Lung (tissue), 12 donors: Measurements from ENCODE around the gene LSS. TPM values are rescaled to one million over a fixed set of nuclear protein-coding genes. Genes with fewer than 3 reads are reported as not detected.
"Not testable (repeated sequence)": the region's sequence is repeated elsewhere in the genome, so short reads cannot be mapped to it uniquely, and the experiment has no call there.

Experiments used
- ATAC-seq: fragments of 200-7000 bp; cut with Tn5 transposase; one replicate; pipeline ENCODE4 v1.9.1; 2020; ENCODE audit warnings: moderate number of reproducible peaks; ENCODE audit not compliant: insufficient read depth, low FRiP score
- DNase-seq, 3 donors: peaks; one replicate each; pipeline ENCODE4 v3.0.0-alpha.2; 2013 to 2017
- H3K27ac ChIP-seq, 2 donors: one replicate each; pipeline ENCODE4 v1.5.1; 2013; ENCODE audit warnings: mild to moderate bottlenecking in 2 of 2, moderate library complexity in 2 of 2, control low read depth in 1 of 2, inconsistent platforms in 1 of 2, low read depth in 1 of 2, low read length in 1 of 2
- H3K27me3 ChIP-seq, 3 donors: one replicate each; pipeline ENCODE4 v1.5.1; 2013; ENCODE audit warnings: low read length in 2 of 3; ENCODE audit not compliant: control insufficient read depth in 3 of 3, insufficient read depth in 3 of 3
- H3K36me3 ChIP-seq, 4 donors: one replicate each; pipeline ENCODE4 v1.5.1; 2013; ENCODE audit warnings: low read length in 4 of 4, mild to moderate bottlenecking in 1 of 4, moderate library complexity in 1 of 4; ENCODE audit not compliant: control insufficient read depth in 4 of 4, insufficient read depth in 4 of 4
- H3K4me1 ChIP-seq, 5 donors: one replicate each; pipeline ENCODE4 v1.5.1; 2013; ENCODE audit warnings: low read length in 5 of 5, mild to moderate bottlenecking in 2 of 5, moderate library complexity in 1 of 5; ENCODE audit not compliant: control insufficient read depth in 5 of 5, insufficient read depth in 5 of 5
- H3K4me3 ChIP-seq: one replicate; pipeline ENCODE4 v1.5.1; 2013; ENCODE audit warnings: mild to moderate bottlenecking, control low read depth, moderate library complexity
- H3K9ac ChIP-seq, 2 donors: one replicate each; pipeline ENCODE4 v1.5.1; 2013; ENCODE audit warnings: low read length in 2 of 2, control low read depth in 1 of 2; ENCODE audit not compliant: insufficient read depth in 1 of 2
- H3K9me3 ChIP-seq, 4 donors: one replicate each; pipeline ENCODE4 v1.5.1; 2013; ENCODE audit warnings: low read length in 3 of 4, mild to moderate bottlenecking in 1 of 4, moderate library complexity in 1 of 4; ENCODE audit not compliant: control insufficient read depth in 4 of 4, insufficient read depth in 3 of 4
- WGBS, 2 donors: extraction: QIAGEN DNeasy Blood & Tissue Kit; methylation state at CpG; one replicate each; pipeline ENCODE4 v1.1.7; 2013; 5-methylcytosine and 5-hydroxymethylcytosine counted together
- polyA plus RNA-seq, 2 donors: library from polyadenylated mRNA; stranded (reverse); fragments of 200-250 nt; gene quantifications; one replicate each; pipeline ENCODE4 v1.2.1, GENCODE V29; 2013
- total RNA-seq, 2 donors: library from RNA; depleted of rRNA in 1 of 2; stranded (reverse); fragments of >200 nt in 1 of 2; gene quantifications; one replicate each; pipeline ENCODE4 v1.2.1, GENCODE V29; 2014 to 2021
- TF ChIP-seq, protein P1 (sequence below): IDR thresholded peaks from 2 replicates; pipeline ENCODE4 v1.5.1; 2012; ENCODE audit warnings: mild to moderate bottlenecking; ENCODE audit errors: control extremely low read depth, extremely low read depth
- donor health status: control.
- donor health status: control.
- donor health status: Bipolar disorder and iron deficiency.
- donor health status: healthy.
- donor health status: DM: yes; HTN: yes; CAD: no.

LSS gene
- total and polyA plus RNA-seq, 4 donors: 54.6 to 152 (median 98.8) TPM

DNA sequence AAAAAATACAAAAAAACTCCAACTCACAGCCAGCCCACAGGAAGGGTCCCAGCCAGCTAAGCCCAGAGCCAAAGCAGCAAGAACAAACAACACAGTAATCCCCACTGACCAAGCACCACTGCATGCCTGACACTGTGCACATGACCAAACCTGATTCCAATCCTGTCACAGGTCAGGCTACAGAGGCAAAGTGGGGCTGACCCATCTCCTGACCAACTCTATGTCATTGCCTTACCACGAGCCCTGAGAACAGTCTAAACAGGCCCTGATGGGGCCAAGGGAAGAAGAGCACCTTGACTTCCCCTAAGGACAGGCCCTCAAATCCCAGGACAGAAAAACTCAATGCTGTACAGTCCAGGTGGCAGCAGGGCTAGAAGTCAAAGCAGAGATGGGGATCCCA, 2.4 kb downstream of the LSS start:
- DNase-seq (peak in 1 of 3 donors; percentile 9), ATAC-seq (no peak)
- TF ChIP-seq, protein P1, sequence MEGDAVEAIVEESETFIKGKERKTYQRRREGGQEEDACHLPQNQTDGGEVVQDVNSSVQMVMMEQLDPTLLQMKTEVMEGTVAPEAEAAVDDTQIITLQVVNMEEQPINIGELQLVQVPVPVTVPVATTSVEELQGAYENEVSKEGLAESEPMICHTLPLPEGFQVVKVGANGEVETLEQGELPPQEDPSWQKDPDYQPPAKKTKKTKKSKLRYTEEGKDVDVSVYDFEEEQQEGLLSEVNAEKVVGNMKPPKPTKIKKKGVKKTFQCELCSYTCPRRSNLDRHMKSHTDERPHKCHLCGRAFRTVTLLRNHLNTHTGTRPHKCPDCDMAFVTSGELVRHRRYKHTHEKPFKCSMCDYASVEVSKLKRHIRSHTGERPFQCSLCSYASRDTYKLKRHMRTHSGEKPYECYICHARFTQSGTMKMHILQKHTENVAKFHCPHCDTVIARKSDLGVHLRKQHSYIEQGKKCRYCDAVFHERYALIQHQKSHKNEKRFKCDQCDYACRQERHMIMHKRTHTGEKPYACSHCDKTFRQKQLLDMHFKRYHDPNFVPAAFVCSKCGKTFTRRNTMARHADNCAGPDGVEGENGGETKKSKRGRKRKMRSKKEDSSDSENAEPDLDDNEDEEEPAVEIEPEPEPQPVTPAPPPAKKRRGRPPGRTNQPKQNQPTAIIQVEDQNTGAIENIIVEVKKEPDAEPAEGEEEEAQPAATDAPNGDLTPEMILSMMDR: no peak
- peaks cover 0 to 2% (median 0%) of the 10 kb centered on the region in 4 donors for H3K9me3 ChIP-seq
- H3K27me3 ChIP-seq: no peaks in the 10 kb centered on the region
- H3K4me1 ChIP-seq: peaks cover 0 to 25% (median 9%) of the 10 kb centered on the region in 5 donors
- no peak overlapping the region for H3K4me3 ChIP-seq
- peak overlapping the region in 1 of 2 donors; percentile 73 for H3K27ac ChIP-seq
- H3K9ac ChIP-seq: no peak overlapping the region
- WGBS, 2 donors: 82 to 86% methylated on average over 1 of the region's 1 CpG
- H3K36me3 ChIP-seq: peaks cover 0 to 15% (median 0%) of the 10 kb centered on the region in 4 donors

DNA sequence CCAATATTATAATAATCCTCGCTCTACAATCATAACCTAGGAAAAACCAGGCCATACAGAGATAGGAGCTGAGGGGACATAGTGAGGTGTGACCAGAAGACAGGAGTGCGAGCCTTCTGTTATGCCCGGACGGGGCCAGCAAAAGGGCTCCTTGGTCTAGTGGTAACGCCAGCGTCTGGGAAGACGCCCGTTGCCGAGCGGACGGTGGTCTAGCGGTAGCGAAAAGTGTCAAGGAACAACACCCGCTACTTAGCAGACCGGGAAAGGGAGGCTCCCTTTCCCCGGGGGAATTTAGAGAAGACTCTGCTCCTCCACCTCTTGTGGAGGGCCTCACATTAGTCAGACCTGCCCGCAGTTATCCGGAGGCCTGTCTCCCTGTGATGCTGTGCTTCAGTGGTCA, 4.9 kb downstream of the LSS start:
- WGBS, 2 donors: 96 to 98% methylated on average over 17 to 18 of the region's 18 CpGs
- peaks cover 0 to 26% (median 20%) of the 10 kb centered on the region in 5 donors for H3K4me1 ChIP-seq

DNA sequence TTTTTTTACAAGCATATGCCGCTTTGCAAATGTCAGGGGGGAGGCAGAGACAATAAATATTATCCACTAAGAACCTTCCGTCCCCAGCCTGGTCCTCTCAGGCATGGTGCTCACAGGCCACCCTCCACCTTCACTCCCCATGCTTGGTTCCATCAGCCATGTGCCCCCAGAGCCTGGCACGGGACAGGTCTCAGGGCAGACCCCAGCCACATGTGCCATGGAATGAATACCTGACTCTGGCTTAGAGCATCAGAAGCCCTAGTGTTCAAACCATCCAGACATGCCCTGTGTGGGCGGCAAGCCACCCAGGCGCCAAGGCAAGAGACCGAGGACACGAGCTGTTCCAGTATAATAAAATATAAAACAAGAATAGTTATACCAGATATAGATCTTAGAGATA, 5.4 kb downstream of the LSS start:
- Histone ChIP-seq H3K27ac (no peak overlapping the region), H3K4me1 (peaks cover 0 to 23% (median 20%) of the 10 kb centered on the region in 5 donors), H3K36me3 (peaks cover 0 to 40% (median 2%) of the 10 kb centered on the region in 4 donors), H3K9me3 (peaks cover 0 to 2% (median 0%) of the 10 kb centered on the region in 4 donors), H3K9ac (no peak overlapping the region), H3K4me3 (no peak overlapping the region), H3K27me3 (no peaks in the 10 kb centered on the region)
- DNase-seq: no peak
- no peak for ATAC-seq
- WGBS, 2 donors: 90 to 99% methylated on average over 7 of the region's 7 CpGs
- TF ChIP-seq, protein P1: no peak

More for the DNA sequence above, 4.9 kb downstream of the LSS start:
- not testable (repeated sequence) for H3K9ac ChIP-seq, DNase-seq, H3K27ac ChIP-seq, H3K4me3 ChIP-seq, H3K27me3 ChIP-seq, H3K9me3 ChIP-seq, ATAC-seq
- H3K36me3 ChIP-seq: peaks cover 0 to 39% (median 2%) of the 10 kb centered on the region in 4 donors

DNA sequence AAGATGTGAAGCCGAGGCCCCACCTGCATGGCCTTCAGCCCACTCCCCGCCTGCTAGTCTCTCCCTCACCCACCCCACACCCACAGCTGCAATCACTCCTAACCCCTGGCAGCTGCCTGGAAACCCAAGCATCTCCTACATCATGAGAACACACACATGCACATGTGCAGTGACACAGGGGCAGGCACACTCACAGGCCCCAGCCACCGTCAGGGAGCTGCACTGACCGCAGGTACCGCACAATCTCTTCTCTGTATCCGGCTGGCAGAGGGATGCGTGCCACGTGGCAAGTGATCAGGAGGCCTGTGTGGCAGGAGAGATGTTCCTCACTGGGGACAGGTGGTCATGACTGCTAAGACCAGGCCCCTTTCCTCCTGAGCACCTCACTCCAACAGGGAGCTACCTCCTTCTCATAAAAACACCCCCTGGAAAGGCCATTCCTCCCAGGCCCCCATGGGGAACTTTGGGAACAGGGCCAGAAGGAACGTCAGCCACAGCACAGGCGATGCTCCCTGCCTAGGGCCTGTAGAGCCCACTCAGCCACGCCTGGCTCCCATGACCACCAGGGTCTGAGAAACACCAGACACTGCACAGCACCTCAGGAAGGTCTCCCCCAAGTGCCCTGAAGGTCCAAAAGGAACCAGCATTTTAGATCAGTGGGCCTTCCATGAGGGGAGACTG, 6.0 kb downstream of the LSS start:
- H3K4me1 ChIP-seq: peaks cover 0 to 22% (median 18%) of the 10 kb centered on the region in 5 donors
- ATAC-seq: no peak
- peaks cover 0 to 2% (median 0%) of the 10 kb centered on the region in 4 donors for H3K9me3 ChIP-seq
- H3K27me3 ChIP-seq: no peaks in the 10 kb centered on the region
- peak in 1 of 3 donors; percentile 2 for DNase-seq
- no peak overlapping the region for H3K27ac ChIP-seq
- H3K4me3 ChIP-seq: no peak overlapping the region
- WGBS, 2 donors: 80 to 95% methylated on average over 11 of the region's 11 CpGs
- H3K9ac ChIP-seq: no peak overlapping the region
- TF ChIP-seq, protein P1: no peak
- H3K36me3 ChIP-seq: peaks cover 0 to 46% (median 2%) of the 10 kb centered on the region in 4 donors
